Left hindlimb (tissue), 1 donor: ENCODE measurements around the gene SIRT2.
"Not testable (repeated sequence)": the region's sequence is repeated elsewhere in the genome, so short reads cannot be mapped to it uniquely, and the experiment has no call there.

Experiments used
- DNase-seq: peaks from one replicate; pipeline ENCODE4 v3.0.0-alpha.2; 2018

The SIRT2 gene

GRCh38 chr19:38899447-38900201, at the start of gene SIRT2, which contains the start of gene NFKBIB:
TSS of gene SIRT2 (minus strand) at chr19:38899618. CDS start at chr19:38899521, 97 bp downstream.
TSS of gene NFKBIB (plus strand) at chr19:38899969. CDS start at chr19:38900033, 64 bp downstream.
- peak; percentile 100 for DNase-seq

DNA sequence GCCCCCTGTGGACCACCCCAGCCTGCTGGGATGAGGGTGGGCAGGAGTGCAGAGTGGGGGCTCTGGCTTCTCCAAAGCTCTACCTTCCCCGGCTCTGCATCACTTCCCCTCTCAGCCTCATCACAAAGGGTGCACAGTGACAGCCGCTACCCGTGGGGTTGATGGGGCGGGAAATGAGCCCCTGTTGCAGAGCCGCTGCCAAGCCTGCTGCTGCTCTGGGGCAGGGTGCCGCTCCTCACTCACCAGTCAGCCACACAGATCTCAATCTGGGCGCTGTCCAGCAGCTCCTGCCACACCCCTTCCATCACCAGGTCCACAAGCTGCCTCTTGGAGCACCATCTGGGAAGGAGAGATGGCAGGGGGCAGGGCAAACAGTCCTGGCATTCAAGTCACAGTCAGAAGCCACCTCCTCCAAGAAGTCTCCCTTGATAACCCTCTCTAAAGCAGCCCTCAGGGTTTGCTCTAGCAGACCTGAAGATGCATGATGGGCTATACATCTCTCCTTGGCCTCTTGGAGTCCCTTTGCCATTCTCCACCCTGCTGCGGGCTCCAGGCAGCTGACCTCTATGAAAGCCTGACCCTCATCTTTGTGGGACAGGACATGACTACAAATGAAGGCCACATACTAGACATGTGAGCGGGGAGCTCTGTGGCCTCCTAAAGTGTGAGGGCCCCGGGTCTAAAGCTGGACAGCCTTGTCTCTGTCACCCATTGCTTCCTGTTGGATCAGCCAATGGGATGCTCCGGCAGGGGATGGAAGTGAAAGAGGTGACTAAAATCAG, 47.0 kb upstream of the SIRT2 start:
- no peak for DNase-seq

DNA sequence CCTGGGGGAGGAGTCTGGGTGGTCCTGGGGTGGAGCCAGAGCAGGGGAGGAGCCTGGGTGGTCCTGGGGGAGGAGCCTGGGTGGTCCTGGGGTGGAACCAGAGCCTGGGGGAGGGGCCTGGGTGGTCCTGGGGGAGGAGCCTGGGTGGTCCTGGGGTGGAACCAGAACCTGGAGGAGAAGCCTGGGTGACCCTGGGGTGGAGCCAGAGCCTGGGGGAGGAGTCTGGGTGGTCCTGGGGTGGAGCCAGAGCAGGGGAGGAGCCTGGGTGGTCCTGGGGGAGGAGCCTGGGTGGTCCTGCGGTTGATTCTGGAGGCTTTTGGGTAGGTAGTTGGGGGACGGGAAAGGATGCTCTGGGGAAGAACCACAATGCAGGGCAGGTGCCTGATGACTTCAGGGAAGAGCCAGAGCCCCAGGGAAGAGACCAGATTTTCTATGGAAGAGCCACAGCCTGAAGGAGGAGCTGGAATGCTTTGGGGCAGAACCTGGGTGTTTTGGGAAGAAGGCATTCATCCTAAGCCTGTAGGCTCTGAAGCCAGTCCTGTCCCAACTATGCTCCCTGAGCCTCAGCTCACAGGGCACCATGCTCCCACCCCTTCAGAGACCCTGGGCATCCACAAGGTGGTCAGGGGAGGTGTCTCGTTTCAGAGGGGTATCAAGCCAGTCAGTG, 46.3 kb upstream of the SIRT2 start:
- no peak for DNase-seq

DNA sequence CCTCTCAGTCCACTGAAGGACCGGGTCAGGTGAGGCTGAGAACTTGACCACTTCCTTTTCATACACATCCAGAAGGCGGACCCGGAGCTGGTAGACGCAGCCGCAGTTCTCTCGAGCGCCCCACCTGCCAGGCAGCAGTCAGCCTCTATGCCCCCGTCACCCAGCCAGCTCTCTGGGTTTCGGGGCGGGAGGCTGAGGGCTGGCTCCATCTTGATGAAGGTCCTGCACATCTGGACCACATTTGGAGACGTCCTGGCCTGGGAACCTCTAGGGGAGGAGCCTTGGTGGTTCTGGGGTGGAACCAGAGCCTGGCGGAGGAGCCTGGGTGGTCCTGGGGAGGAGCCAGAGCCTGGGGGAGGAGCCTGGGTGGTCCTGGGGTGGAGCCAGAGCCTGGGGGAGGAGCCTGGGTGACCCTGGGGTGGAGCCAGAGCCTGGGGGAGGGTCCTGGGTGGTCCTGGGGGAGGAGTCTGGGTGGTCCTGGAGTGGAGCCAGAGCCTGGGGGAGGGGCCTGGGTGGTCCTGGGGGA, 45.6 kb upstream of the SIRT2 start:
- DNase-seq, result no peak

- DNase-seq, result no peak
These were observed 43.2 kb upstream of the SIRT2 start for GRCh38 chr19:38942471-38943181.

DNA sequence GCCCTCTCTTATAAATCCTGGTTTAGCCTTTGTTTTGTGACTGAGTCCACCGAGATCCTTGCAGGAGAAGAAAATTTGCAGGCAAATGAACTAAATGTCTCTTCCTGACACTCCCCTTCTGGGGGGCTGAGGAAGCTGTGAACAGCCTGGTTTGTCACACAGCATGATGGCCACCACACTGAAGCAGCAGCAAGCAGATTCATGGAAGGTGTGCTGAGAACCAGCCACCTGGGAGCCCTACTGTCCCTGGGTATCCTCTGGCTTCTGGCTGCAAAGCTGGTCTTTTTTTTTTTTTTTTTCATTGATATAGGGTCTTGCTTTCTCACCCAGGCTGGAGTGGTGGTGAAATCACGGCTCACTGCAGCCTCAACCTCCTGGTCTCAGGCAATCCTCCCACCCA, 42.6 kb upstream of the SIRT2 start:
- no peak for DNase-seq

DNA sequence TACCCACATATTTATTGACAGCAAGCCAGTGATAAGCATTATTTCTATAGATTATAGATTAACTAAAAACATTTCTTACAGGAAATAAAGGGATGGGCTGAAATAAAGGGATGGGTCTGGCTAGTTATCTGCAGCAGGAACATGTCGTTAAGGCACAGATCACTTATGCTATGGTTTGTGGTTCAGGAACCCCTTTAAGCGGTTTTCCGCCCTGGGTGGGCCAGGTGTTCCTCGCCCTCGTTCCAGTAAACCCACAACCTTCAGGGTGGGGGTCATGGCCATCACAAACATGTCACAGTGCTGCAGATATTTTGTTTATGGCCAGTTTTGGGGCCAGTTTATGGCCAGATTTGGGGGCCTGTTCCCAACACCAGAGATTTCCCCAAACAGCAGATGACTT, 42.0 kb upstream of the SIRT2 start:
- DNase-seq, result not testable (repeated sequence)

GRCh38 chr19:38939957-38940356, 40.5 kb upstream of the SIRT2 start:
- no peak for DNase-seq

DNA sequence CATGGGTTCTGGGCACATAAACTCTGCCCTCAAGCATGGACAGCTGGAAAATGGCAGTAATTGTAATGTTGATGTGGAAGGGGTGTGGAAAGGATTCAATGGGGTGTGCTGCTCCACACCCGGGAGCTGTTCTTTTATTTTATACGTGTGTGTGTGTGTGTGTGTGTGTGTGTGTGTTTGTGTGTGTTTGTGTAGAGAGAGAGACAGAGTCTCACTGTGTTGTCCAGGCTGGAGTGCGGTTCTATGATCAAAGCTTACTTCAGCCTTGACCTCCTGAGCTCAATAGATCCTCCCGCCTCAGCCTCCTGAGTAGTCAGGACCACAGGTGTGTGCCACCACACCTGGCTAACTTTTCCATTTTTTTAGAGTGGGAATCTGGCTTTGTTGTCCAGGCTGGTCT, 34.1 kb upstream of the SIRT2 start:
- no peak for DNase-seq

DNA sequence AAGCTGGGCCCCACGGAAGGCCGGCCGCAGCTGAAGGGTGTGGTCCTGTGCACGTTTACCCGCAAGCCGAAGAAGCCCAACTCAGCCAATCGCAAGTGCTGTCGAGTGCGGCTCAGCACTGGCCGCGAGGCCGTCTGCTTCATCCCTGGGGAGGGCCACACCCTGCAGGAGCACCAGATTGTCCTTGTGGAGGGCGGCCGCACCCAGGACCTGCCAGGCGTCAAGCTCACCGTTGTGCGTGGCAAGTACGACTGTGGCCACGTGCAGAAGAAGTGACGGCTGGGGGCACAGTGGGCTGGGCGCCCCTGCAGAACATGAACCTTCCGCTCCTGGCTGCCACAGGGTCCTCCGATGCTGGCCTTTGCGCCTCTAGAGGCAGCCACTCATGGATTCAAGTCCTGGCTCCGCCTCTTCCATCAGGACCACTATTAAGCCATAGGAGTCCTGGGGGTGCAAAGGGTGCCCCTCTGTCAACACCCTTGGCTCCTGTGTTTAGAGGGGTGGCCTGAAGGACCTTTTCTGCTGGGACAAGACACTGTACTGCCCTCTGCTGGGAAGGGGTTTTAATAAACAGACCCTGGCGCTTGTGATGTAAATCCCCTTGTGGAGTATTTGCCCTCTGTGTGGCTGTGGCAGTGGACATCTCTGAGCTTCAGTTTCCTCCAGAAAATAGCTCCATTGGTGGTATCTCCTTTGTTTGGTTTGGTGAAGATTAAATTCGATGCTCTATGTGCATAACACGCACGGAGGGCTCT, 33.2 kb upstream of the SIRT2 start:
- no peak for DNase-seq

GRCh38 chr19:38931521-38931793, 32.0 kb upstream of the SIRT2 start:
- DNase-seq, result no peak

- peak; percentile 98 for DNase-seq
These were observed 31.5 kb upstream of the SIRT2 start, which contains the start of gene MRPS12 for GRCh38 chr19:38930776-38931520. TSS of gene MRPS12 (plus strand) at chr19:38930944. CDS start at chr19:38931295, 351 bp downstream.

GRCh38 chr19:38929929-38930775, 30.7 kb upstream of the SIRT2 start, which contains the start of gene SARS2:
TSS of gene SARS2 (minus strand) at chr19:38930763. CDS start at chr19:38930736, 27 bp downstream.
- DNase-seq, result peak; percentile 96

DNA sequence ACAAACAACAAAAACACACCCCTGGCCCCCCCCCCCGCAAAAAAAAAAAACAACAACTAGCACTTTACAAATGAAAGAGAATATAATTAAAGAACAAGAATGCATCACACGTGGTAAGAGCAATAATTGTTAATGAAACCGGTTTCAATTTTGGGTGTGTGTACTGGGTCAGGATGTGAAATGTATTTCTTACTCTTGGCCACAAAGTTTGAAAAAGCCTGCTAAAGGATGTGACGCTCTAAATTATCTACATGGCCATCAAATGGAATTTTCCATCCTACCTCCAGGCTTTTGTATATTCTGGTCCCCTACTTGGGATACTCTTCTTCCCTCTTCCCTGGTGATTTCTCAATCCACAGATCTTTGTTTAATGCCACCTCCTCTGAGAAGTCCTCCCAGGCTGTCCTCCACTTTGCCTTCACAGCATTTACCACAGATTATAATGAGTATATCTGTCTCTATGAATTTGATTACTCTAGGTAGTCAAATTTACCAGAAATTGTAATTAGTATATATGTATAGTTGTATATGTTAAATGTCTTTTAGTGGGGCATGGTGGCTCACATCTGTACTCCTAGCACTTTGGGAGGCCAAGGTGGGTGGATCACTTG, 29.1 kb upstream of the SIRT2 start:
- DNase-seq, result no peak

- DNase-seq, result no peak
These were observed 25.0 kb upstream of the SIRT2 start for GRCh38 chr19:38924388-38924787.

DNA sequence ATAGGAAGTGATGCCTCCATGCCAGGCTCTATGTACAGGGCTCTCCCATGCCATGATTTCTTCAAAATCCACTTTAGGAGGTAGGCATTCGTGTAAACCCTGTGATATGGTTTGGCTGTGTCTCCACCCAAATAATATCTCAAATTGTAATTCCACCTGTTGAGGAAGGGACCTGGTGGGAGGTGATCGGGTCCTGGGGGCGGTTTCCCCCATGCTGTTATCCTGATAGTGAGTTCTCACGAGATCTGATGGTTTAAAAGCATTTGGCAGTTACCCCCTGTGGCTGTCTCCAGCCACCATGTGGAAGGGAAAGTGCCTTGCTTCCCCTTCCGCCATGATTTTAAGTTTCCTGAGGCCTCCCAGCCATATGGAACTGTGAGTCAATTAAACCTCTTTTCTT, 23.1 kb upstream of the SIRT2 start:
- DNase-seq, result no peak

GRCh38 chr19:38921420-38922274, 22.2 kb upstream of the SIRT2 start:
- no peak for DNase-seq

GRCh38 chr19:38920602-38921419, 21.4 kb upstream of the SIRT2 start:
- no peak for DNase-seq
